ENCODE results near the gene ZNF37A. TPM values are rescaled to one million over a fixed set of nuclear protein-coding genes. Genes with fewer than 3 reads are reported as not detected.

Gene ZNF37A
- total RNA-seq, 4 donors from 2014 or later: 10.3 to 32.2 (median 16.7) TPM

Small RNAs within 50 kb of the gene (small RNA-seq; reads per million reads assigned to genes)
- gene AL117339.2: 0 reads per million in 2 donors
- gene AL161931.1: 0 reads per million in 2 donors
- 0 reads per million in 2 donors for gene FXYD6P2

Other genes with a start within 250 kb of the ZNF37A start
- gene ZNF248, start 236.7 kb upstream of the ZNF37A start, total RNA-seq: 10 to 100 TPM; 11.6 to 31.4 (median 13.9) TPM
- gene ZNF25, start 117.7 kb upstream of the ZNF37A start, total RNA-seq: 10 to 100 TPM in 1 of 4 donors, 1 to 10 TPM in 3; 2.6 to 15.7 (median 4.1) TPM
- 10 to 100 TPM; 33.8 to 62.3 (median 37.4) TPM for gene ZNF33A, start 83.7 kb upstream of the ZNF37A start, total RNA-seq

Data from Peyer's patch (tissue), 4 donors.